Left lobe of liver (tissue), 2 donors: ENCODE data around the gene UBALD2. TPM values are rescaled to one million over a fixed set of nuclear protein-coding genes. Genes with fewer than 3 reads are reported as not detected.

Source experiments
- ATAC-seq: fragments of 200-7000 bp; cut with Tn5 transposase; one replicate; pipeline ENCODE4 v1.9.1; 2020; ENCODE audit warnings: mild to moderate bottlenecking, moderate library complexity
- DNase-seq: peaks from one replicate; pipeline ENCODE4 v3.0.0-alpha.2; 2020; ENCODE audit warnings: low spot score
- total RNA-seq: library from RNA; stranded (reverse); gene quantifications from one replicate; pipeline ENCODE4 v1.2.1, GENCODE V29; 2021
- donor health status: DM: no; HTN: no; CAD: no; lungs with moderate emphysema.
- donor health status: DM: no; HTN: yes; CAD: no.

UBALD2 gene
- total RNA-seq, 1 donor from 2014 or later, result 23.8 TPM

DNA sequence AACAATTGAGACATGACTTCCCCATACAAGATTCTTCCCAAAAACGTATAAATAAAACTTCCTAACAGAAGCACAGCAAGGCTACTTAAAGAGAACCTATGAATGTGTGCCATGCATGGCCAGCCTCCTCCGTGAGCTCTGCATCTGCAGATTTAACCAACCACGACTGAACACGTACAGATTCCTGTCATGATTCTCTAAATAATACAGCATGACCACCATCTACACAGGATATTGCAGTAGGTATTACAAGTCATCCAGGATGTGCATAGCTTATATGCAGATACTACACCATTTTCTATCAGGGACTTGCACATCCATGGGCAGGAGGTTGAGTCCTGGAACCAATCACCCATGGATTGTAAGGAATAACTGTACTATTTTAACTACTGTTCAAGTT, 44.3 kb downstream of the UBALD2 start:
- DNase-seq, result no peak
- no peak for ATAC-seq

DNA sequence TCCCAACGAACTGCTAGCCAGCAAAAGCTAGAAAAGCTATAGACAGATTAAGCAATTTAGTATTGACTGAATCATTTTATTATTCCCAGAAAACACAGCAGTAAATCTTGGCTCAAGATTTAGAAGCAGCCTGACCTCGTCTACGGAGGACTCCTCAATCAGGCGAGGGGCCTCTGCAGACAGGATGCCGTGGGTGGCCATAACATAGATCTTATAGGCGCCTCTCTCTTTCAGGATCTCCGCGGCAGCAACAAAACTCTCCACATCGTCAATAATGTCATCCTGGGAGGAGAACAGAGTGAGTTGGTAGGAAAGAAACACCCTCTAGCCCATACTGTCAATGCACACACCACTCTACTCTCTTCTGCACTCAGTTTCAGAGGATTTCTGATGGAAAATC, 47.6 kb downstream of the UBALD2 start:
- DNase-seq (no peak), ATAC-seq (no peak)

DNA sequence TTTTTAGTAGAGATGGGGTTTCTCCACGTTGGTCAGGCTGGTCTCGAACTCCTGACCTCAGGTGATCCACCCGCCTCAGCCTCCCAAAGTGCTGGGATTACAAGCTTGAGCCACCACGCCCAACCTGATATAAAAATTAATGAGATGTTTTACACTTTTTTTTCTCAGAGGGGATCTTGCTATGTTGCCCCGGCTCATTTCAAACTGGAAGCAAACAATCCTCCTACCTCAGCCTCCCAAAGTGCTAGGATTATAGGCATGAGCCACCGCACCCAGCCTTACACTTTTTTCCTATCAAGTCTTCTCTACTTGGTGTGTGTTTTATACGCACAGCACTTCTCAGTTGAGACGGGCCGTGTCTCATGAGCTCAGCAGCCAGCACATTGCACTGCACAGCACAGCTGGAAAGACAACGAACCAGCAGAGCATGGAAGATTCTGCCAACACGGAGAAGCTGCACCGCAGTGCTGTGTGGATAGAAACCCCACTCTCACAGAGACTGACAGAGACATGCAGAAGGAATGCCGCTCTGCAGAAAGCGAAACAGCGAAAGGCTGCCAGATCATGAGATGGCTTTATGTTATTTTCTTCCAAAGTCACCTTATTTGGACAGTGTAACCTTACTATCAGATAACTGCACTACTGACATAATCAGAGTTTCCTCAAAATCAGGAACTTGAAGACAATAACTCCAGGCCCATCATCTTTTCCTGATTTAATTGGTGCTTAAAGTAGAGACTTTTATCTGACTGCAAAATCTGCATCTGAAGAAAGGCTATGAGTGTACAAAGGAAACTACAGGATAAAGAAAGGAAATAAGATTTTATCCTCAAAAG, 49.5 kb downstream of the UBALD2 start:
- ATAC-seq (peak; percentile 26), DNase-seq (no peak)

GRCh38 chr17:76317535-76317934, 52.4 kb downstream of the UBALD2 start:
- ATAC-seq (no peak), DNase-seq (no peak)

- no peak for DNase-seq
- no peak for ATAC-seq
Observed at GRCh38 chr17:76318586-76318985, 53.4 kb downstream of the UBALD2 start.

Other genes with a start within 250 kb of the UBALD2 start
- 0.53 TPM for gene EVPL, start 238.0 kb upstream of the UBALD2 start, total RNA-seq
- 30.8 TPM for gene SRP68, start 192.8 kb upstream of the UBALD2 start, total RNA-seq
- gene GALR2, start 190.6 kb upstream of the UBALD2 start, total RNA-seq, result not detected
- not detected for gene ZACN, start 186.2 kb upstream of the UBALD2 start, total RNA-seq
- 51.3 TPM for gene EXOC7, start 161.6 kb upstream of the UBALD2 start, total RNA-seq
- gene FOXJ1, start 124.1 kb upstream of the UBALD2 start, total RNA-seq, result 0.08 TPM
- gene RNF157, start 24.9 kb upstream of the UBALD2 start, total RNA-seq, result 12.4 TPM
- 2.6 TPM for gene QRICH2, start 42.9 kb downstream of the UBALD2 start, total RNA-seq
- gene PRPSAP1, start 88.6 kb downstream of the UBALD2 start, total RNA-seq, result 55.0 TPM
- 0.93 TPM for gene SPHK1, start 119.3 kb downstream of the UBALD2 start, total RNA-seq
- gene UBE2O, start 187.8 kb downstream of the UBALD2 start, total RNA-seq, result 9.8 TPM
- not detected for gene AANAT, start 202.3 kb downstream of the UBALD2 start, total RNA-seq
- gene RHBDF2, start 236.1 kb downstream of the UBALD2 start, total RNA-seq, result 8.9 TPM